GM12872 (cell line): ENCODE results near the gene IL17D.

Experiments
- TF ChIP-seq, protein P1 (sequence below): IDR thresholded peaks from 3 replicates; pipeline ENCODE4 v1.5.1; 2011; ENCODE audit warnings: low read depth, mild to moderate bottlenecking, low read length, moderate library complexity; ENCODE audit not compliant: insufficient read depth

Gene IL17D

GRCh38 chr13:20696073-20696472 lies 7.4 kb upstream of the IL17D start:
- TF ChIP-seq, protein P1, sequence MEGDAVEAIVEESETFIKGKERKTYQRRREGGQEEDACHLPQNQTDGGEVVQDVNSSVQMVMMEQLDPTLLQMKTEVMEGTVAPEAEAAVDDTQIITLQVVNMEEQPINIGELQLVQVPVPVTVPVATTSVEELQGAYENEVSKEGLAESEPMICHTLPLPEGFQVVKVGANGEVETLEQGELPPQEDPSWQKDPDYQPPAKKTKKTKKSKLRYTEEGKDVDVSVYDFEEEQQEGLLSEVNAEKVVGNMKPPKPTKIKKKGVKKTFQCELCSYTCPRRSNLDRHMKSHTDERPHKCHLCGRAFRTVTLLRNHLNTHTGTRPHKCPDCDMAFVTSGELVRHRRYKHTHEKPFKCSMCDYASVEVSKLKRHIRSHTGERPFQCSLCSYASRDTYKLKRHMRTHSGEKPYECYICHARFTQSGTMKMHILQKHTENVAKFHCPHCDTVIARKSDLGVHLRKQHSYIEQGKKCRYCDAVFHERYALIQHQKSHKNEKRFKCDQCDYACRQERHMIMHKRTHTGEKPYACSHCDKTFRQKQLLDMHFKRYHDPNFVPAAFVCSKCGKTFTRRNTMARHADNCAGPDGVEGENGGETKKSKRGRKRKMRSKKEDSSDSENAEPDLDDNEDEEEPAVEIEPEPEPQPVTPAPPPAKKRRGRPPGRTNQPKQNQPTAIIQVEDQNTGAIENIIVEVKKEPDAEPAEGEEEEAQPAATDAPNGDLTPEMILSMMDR, result no peak

GRCh38 chr13:20699715-20700114 lies 3.8 kb upstream of the IL17D start:
- TF ChIP-seq, protein P1, result no peak

- TF ChIP-seq, protein P1, result no peak
Observed at GRCh38 chr13:20700288-20700687, 3.2 kb upstream of the IL17D start.

GRCh38 chr13:20701461-20701860 lies 2.0 kb upstream of the IL17D start:
- TF ChIP-seq, protein P1, result no peak

DNA sequence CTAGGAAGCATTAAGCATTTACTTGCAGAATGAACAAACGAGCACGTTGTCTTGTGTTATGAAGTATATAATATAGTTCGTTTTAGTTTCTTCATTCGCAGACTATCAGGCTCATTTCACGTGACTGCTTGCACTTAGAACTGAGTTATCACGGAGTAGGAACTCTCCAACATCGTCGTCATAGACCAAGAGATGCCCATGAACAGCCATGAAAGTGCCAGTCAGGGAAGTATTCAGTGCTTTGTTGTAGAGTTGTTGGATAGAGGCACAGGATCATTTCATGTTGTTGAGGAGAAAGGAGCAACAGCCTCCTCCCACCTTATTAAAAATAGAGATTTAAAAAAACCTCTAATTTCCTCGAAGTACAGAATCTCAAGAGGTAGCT lies 977 bp upstream of the IL17D start:
- TF ChIP-seq, protein P1, result no peak

- TF ChIP-seq, protein P1, result peak; percentile 62; the same call in 2 of the 3 replicates
Observed at GRCh38 chr13:20703780-20704458, 420 bp downstream of the IL17D start.

DNA sequence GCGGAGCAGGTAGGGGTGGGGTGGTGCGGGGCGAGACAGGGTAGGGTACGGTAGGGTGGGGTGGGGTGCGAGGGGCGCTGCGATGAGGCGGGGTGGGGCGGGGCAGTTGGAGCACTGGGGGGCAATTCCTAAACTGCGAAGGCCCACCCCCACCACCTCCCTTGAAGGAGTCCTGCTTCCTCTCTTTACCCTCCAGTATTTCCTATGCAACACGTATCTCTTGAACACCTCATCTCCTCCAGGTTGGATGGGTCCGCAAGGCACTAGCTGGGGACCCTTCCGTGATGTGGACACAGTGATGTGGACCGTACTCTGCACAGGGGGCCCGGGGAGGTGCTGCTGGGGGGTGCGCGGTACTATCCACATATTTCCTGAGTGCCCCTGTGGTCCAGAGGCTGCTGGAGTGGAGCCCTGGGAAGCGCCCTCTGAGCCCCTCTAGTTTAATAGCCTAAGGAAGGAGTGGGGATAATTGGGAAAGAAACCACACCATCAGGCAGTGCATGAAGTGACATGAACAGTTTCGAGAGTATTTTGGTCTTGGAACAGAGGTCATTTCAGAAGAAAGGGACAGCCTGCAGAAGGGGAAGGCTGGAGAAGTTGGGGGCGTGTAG lies 1.1 kb downstream of the IL17D start:
- TF ChIP-seq, protein P1, result no peak
